Endodermal cell (in vitro differentiated cells): Measurements from ENCODE around the gene TMOD1. TPM values are rescaled to one million over a fixed set of nuclear protein-coding genes. Genes with fewer than 3 reads are reported as not detected.

Experiments
- DNase-seq: peaks from one replicate; pipeline ENCODE4 v3.0.0-alpha.2; 2017
- H3K27ac ChIP-seq: 2 replicates; pipeline ENCODE4 v1.5.1; 2013; ENCODE audit warnings: mild to moderate bottlenecking, low read depth, low read length, moderate library complexity
- H3K27me3 ChIP-seq: 2 replicates; pipeline ENCODE4 v1.6.1; 2013; ENCODE audit warnings: mild to moderate bottlenecking, low read length, moderate library complexity; ENCODE audit not compliant: insufficient read depth, control insufficient read depth, poor library complexity, severe bottlenecking
- H3K36me3 ChIP-seq: 2 replicates; pipeline ENCODE4 v1.7.0; 2013; ENCODE audit warnings: mild to moderate bottlenecking, low read length, moderate library complexity; ENCODE audit not compliant: control insufficient read depth, insufficient read depth
- H3K4me1 ChIP-seq: one replicate; pipeline ENCODE4 v1.7.0; 2013; ENCODE audit warnings: low read length; ENCODE audit not compliant: control insufficient read depth, insufficient read depth
- H3K4me3 ChIP-seq: 2 replicates; pipeline ENCODE4 v1.5.1; 2013; ENCODE audit warnings: mild to moderate bottlenecking, low read length, moderate library complexity
- H3K9ac ChIP-seq: 2 replicates; pipeline ENCODE4 v1.6.1; 2013; ENCODE audit warnings: mild to moderate bottlenecking, low read length, moderate library complexity; ENCODE audit not compliant: poor library complexity, severe bottlenecking; ENCODE audit errors: extremely low read depth
- H3K9me3 ChIP-seq: 2 replicates; pipeline ENCODE4 v1.6.1; 2013; ENCODE audit warnings: mild to moderate bottlenecking, low read length, moderate library complexity; ENCODE audit not compliant: control insufficient read depth
- H3K27ac Mint-ChIP-seq: 2 replicates; pipeline ENCODE4 v1.8.0; 2020; ENCODE audit warnings: mixed read lengths
- H3K27me3 Mint-ChIP-seq: 2 replicates; pipeline ENCODE4 v1.8.0; 2021; ENCODE audit warnings: mild to moderate bottlenecking, mixed read lengths; ENCODE audit not compliant: insufficient read depth
- H3K36me3 Mint-ChIP-seq: 2 replicates; pipeline ENCODE4 v1.8.0; 2020; ENCODE audit warnings: low read depth, mixed read lengths
- H3K4me1 Mint-ChIP-seq: 2 replicates; pipeline ENCODE4 v1.8.0; 2020; ENCODE audit warnings: mixed read lengths
- H3K4me3 Mint-ChIP-seq: 2 replicates; pipeline ENCODE4 v1.8.0; 2020; ENCODE audit warnings: mild to moderate bottlenecking, moderate library complexity, mixed read lengths
- H3K9me3 Mint-ChIP-seq: 2 replicates; pipeline ENCODE4 v1.8.0; 2020; ENCODE audit warnings: mild to moderate bottlenecking, mixed read lengths
- WGBS, 2 experiments: methylation state at CpG; one replicate each; pipeline versions ENCODE4 v1.1.5 to v1.1.7; 2013; ENCODE audit warnings: missing lambda C conversion rate in 2 of 2, mixed read lengths in 1 of 2; ENCODE audit not compliant: insufficient coverage in 1 of 2, insufficient read length in 1 of 2; 5-methylcytosine and 5-hydroxymethylcytosine counted together
- total RNA-seq, 2 donors: library from RNA; stranded (reverse); fragmentation: NEBNext Ultra II Directional in 1 of 2; extraction: Animal tissue kit (Norgen Biotek cat#: 25700) in 1 of 2; gene quantifications; 2 replicates in 1 of 2; 3 replicates in 1 of 2; pipeline ENCODE4 v1.2.1, GENCODE V29; 2021
- TF ChIP-seq, protein P1 (sequence below): fragments of 200-600 bp; sonication (generic); conservative IDR thresholded peaks from 2 replicates; pipeline ENCODE4 v1.5.0; 2021; ENCODE audit warnings: antibody characterized with exemption, mild to moderate bottlenecking

Gene TMOD1
- total RNA-seq, 2 donors from 2014 or later: 3.6 to 7.1 TPM

DNA sequence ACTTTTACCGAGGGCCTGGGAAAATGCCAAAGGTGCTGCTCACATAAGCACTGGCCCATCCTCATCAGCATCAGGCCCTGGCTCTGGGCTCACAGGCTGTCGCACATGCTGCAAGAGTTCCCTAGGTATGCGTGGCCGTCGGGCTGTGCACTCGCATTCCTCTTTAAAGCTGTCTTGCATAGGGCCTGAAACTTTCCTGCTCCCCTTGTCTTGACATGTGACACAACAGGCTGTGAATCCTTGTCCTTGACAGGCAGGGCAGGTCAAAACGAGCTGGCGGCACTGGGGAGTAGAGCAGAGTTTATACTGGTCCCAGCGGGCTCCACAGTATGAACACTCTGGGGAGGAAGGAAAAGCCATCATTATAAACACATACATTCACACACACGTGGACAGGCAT lies 101.0 kb downstream of the TMOD1 start:
- Mint-ChIP-seq H3K27me3 (peaks cover 4% of the 10 kb centered on the region), H3K4me3 (no peak overlapping the region), H3K9me3 (no peaks in the 10 kb centered on the region), H3K4me1 (peaks cover 19% of the 10 kb centered on the region), H3K36me3 (peaks cover 51% of the 10 kb centered on the region), H3K27ac (peak overlapping the region; percentile 6)
- no peak overlapping the region for H3K27ac ChIP-seq
- H3K36me3 ChIP-seq: peaks cover 71% of the 10 kb centered on the region
- no peaks in the 10 kb centered on the region for H3K27me3 ChIP-seq
- H3K9me3 ChIP-seq: no peaks in the 10 kb centered on the region
- H3K4me3 ChIP-seq: no peak overlapping the region
- TF ChIP-seq, protein P1, sequence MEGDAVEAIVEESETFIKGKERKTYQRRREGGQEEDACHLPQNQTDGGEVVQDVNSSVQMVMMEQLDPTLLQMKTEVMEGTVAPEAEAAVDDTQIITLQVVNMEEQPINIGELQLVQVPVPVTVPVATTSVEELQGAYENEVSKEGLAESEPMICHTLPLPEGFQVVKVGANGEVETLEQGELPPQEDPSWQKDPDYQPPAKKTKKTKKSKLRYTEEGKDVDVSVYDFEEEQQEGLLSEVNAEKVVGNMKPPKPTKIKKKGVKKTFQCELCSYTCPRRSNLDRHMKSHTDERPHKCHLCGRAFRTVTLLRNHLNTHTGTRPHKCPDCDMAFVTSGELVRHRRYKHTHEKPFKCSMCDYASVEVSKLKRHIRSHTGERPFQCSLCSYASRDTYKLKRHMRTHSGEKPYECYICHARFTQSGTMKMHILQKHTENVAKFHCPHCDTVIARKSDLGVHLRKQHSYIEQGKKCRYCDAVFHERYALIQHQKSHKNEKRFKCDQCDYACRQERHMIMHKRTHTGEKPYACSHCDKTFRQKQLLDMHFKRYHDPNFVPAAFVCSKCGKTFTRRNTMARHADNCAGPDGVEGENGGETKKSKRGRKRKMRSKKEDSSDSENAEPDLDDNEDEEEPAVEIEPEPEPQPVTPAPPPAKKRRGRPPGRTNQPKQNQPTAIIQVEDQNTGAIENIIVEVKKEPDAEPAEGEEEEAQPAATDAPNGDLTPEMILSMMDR: no peak
- DNase-seq: no peak
- whole genome bisulfite sequencing, 2 experiments: 93 to 94% methylated on average over 7 to 10 of the region's 10 CpGs
- no peak overlapping the region for H3K9ac ChIP-seq
- peaks cover 6% of the 10 kb centered on the region for H3K4me1 ChIP-seq

- H3K36me3 Mint-ChIP-seq: peaks cover 64% of the 10 kb centered on the region
- 94 to 96% methylated on average over 12 to 17 of the region's 17 CpGs for WGBS, 2 experiments
- TF ChIP-seq, protein P1: no peak
- H3K4me3 ChIP-seq: no peak overlapping the region
- no peaks in the 10 kb centered on the region for H3K27me3 Mint-ChIP-seq
- no peaks in the 10 kb centered on the region for H3K27me3 ChIP-seq
- no peak overlapping the region for H3K27ac ChIP-seq
- no peak for DNase-seq
- no peak overlapping the region for H3K9ac ChIP-seq
- peaks cover 84% of the 10 kb centered on the region for H3K36me3 ChIP-seq
- H3K4me3 Mint-ChIP-seq: no peak overlapping the region
- no peaks in the 10 kb centered on the region for H3K9me3 Mint-ChIP-seq
- no peak overlapping the region for H3K27ac Mint-ChIP-seq
- H3K4me1 ChIP-seq: no peaks in the 10 kb centered on the region
- peaks cover under 1% of the 10 kb centered on the region for H3K4me1 Mint-ChIP-seq
- H3K9me3 ChIP-seq: no peaks in the 10 kb centered on the region
Measured at GRCh38 chr9:97604901-97605645, 103.6 kb downstream of the TMOD1 start.

- peaks cover 10% of the 10 kb centered on the region for H3K9me3 ChIP-seq
- Mint-ChIP-seq H3K4me1 (peaks cover 5% of the 10 kb centered on the region), H3K27me3 (no peaks in the 10 kb centered on the region), H3K27ac (no peak overlapping the region), H3K4me3 (no peak overlapping the region), H3K36me3 (peaks cover 70% of the 10 kb centered on the region), H3K9me3 (peaks cover 8% of the 10 kb centered on the region)
- TF ChIP-seq, protein P1: peak; percentile 89
- no peak overlapping the region for H3K4me3 ChIP-seq
- no peaks in the 10 kb centered on the region for H3K27me3 ChIP-seq
- no peak overlapping the region for H3K9ac ChIP-seq
- no peak overlapping the region for H3K27ac ChIP-seq
- H3K4me1 ChIP-seq: no peaks in the 10 kb centered on the region
- peaks cover 62% of the 10 kb centered on the region for H3K36me3 ChIP-seq
- peak; percentile 81 for DNase-seq
Measured at GRCh38 chr9:97615439-97616072, 114.1 kb downstream of the TMOD1 start.
